PC-3 (cell line): ENCODE data around the gene AQP4.

Experiments used
- CTCF ChIP-seq: fragments of 300-600 bp; sonication (generic); conservative IDR thresholded peaks from 2 replicates; pipeline ENCODE4 v1.5.1; 2017; ENCODE audit warnings: antibody characterized with exemption, low read depth, mild to moderate bottlenecking, low read length
- EZH2 ChIP-seq: fragments of 300-600 bp; sonication (generic); IDR thresholded peaks from one replicate; pipeline ENCODE4 v1.6.1; 2017; ENCODE audit warnings: antibody characterized with exemption, mild to moderate bottlenecking, low read length; ENCODE audit not compliant: unreplicated experiment

GRCh38 chr18:26821181-26821580 is 44.3 kb downstream of the AQP4 start:
- TF ChIP-seq CTCF (no peak), EZH2 (no peak)
